HG03565 (cell line): ENCODE measurements around the gene MIDN.
A peak's percentile ranks its signal among the peaks of the same experiment; 100 is the strongest.
"Not testable (repeated sequence)": the region's sequence is repeated elsewhere in the genome, so short reads cannot be mapped to it uniquely, and the experiment has no call there.

Source experiments
- ATAC-seq: cut with Tn5 transposase; IDR thresholded peaks from one replicate; pipeline ENCODE4 v1.9.1; 2021; ENCODE audit warnings: mild to moderate bottlenecking, moderate library complexity; ENCODE audit not compliant: unreplicated experiment

MIDN gene

GRCh38 chr19:1248139-1248785 lies at the start of gene MIDN:
Gene MIDN, plus strand, starts transcription at chr19:1248583. Its CDS starts 1,714 bp downstream, at chr19:1250297.
- no peak for ATAC-seq

- ATAC-seq = no peak
These were observed 48.9 kb upstream of the MIDN start for GRCh38 chr19:1199531-1199930.

DNA sequence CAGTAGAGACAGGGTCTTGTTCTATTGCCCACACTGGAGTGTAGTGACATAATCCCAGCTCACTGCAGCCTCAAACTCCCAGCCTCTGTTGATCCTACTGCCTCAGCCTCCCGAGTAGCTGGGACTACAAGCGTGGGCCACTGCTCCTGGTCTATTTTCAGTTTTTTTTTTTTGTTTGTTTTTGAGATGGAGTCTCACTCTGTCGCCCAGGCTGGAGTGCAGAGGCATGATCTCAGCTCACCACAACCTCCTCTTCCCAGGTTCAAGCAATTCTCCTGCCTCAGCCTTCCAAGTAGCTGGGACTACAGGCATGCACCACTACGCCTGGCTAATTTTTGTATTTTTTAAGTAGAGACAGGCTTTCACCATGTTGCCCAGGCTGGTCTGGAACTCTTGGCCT lies 47.8 kb upstream of the MIDN start:
- not testable (repeated sequence) for ATAC-seq

DNA sequence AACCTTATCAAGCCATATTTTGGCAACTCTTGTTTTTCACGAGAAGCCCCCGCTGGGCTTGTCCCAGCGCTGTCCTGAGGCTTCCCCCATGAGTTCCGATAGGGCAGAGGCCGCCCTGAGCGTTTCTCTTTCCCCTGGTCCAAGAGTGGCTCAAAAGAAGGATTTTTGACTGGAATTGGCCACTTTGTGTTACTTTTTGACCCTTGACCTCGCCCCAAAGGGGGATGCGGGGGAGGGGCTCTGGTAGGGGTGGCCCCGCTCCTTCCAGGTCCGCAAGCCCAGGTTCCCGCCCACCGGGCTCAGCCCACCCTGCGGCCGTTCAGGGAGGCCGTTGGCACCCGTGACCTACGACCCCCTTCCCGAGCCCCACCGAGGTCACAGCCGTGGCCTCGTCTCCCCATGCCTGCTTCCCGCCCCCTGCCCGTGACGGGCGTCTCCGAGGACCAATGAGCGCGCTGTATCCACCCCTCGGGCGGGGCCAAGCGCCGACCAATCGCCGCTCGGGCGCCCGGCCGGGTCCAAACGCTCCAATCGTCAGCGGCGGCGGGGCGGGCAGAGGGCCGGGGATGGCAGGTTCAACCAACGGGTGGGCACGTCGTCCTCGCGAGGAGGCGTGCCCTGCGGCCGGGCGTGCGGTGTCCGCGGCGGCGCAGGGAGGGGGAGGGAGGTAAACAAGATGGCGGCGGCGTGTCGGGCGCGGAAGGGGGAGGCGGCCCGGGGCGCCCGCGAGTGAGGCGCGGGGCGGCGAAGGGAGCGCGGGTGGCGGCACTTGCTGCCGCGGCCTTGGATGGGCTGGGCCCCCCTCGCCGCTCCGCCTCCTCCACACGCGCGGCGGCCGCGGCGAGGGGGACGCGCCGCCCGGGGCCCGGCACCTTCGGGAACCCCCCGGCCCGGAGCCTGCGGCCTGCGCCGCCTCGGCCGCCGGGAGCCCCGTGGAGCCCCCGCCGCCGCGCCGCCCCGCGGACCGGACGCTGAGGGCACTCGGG lies 43.0 kb upstream of the MIDN start, which contains the start of gene STK11:
Gene STK11 (plus strand): TSS at position 665 of the 986 bp plus-strand sequence. CDS start 1,136 bp downstream, outside the sequence.
- peak; percentile 74 for ATAC-seq

DNA sequence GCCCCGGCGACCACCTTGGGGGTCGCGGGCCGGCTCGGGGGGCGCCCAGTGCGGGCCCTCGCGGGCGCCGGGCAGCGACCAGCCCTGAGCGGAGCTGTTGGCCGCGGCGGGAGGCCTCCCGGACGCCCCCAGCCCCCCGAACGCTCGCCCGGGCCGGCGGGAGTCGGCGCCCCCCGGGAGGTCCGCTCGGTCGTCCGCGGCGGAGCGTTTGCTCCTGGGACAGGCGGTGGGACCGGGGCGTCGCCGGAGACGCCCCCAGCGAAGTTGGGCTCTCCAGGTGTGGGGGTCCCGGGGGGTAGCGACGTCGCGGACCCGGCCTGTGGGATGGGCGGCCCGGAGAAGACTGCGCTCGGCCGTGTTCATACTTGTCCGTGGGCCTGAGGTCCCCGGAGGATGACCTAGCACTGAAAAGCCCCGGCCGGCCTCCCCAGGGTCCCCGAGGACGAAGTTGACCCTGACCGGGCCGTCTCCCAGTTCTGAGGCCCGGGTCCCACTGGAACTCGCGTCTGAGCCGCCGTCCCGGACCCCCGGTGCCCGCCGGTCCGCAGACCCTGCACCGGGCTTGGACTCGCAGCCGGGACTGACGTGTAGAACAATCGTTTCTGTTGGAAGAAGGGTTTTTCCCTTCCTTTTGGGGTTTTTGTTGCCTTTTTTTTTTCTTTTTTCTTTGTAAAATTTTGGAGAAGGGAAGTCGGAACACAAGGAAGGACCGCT lies 42.1 kb upstream of the MIDN start:
- ATAC-seq = no peak

DNA sequence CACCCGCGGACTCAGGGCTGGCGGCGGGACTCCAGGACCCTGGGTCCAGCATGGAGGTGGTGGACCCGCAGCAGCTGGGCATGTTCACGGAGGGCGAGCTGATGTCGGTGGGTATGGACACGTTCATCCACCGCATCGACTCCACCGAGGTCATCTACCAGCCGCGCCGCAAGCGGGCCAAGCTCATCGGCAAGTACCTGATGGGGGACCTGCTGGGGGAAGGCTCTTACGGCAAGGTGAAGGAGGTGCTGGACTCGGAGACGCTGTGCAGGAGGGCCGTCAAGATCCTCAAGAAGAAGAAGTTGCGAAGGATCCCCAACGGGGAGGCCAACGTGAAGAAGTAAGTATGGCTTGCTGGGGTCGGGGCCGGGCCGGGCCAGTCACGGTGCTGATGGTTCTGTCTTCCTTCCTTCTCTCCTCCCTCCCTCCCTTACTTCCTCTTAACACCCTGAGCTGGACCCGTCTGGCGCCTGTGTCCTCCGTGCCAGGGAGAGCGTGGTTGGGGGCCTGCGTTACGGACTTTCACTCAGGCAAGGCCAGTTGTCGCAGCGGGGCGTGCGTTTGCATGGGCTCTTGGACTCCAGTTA lies 41.4 kb upstream of the MIDN start:
- no peak for ATAC-seq

DNA sequence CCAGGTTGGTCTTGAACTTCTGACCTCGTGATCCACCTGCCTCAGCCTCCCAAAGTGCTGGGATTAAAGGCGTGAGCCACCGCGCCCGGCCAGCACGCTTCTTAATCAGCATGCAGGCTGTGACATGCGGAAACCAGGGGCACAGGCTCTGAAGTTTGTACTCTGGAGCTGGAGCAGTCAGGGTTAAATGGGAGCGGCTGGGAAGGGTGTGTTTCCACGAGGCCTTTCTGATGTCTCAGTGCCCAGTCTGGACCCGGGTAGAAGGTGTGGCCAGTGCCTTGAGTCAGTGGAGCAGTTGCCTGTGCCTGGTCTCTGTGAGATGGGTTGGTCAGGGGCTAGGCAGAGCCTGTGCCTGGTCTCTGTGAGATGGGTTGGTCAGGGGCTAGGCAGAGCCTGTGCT lies 39.6 kb upstream of the MIDN start:
- not testable (repeated sequence) for ATAC-seq

DNA sequence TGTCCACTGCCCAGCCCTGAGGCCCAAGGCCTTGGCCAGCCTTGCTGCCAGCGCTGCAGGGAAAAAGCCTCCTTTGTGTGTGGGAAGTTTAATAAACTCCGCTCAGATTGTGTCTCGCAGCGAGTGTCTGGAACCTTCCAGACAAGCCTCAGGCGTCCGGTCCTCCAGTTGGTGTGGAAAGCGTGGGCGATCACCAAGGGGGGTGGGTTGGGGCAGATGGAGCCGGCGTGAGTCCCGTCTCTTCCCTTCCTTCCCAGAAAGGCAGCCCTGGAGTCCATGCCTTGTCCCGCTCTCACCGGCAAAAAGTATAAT lies 38.2 kb upstream of the MIDN start:
- ATAC-seq = no peak

DNA sequence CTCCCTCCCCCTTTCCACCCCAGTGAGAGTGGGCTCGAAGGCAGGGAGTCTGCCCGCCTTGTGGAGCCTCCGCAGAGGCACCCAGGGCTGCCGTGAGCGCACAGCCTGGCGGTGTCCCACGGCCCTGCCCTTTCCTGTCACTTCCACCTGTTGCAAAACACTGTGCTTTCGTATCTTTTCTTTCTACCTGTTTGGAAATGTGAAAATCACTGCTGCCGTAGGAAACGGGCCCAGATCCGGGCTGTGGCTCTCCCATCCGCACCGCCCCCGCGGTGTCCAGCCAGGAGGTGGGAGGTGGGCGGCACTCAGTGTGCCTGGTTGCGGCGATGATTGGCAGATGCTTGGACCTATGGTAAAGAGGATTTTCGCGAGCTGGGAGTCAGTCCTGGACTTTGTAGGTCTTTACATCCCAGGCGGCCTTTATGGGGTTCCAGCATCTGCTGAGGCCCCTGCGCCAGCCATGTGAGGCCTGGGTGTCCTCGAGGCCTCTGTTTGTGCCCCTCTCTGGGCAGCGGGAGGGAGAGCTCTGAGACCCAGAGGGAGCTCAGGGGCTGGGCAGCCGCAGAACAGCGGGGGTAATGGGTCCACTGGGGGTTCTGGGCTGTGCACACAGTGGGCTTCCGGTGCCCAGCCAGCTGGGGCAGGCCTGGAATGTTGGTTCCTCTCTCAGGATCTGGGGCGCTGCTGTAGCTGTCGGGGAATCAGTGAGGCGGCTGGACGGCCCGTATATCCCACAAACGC lies 36.7 kb upstream of the MIDN start:
- ATAC-seq = no peak

DNA sequence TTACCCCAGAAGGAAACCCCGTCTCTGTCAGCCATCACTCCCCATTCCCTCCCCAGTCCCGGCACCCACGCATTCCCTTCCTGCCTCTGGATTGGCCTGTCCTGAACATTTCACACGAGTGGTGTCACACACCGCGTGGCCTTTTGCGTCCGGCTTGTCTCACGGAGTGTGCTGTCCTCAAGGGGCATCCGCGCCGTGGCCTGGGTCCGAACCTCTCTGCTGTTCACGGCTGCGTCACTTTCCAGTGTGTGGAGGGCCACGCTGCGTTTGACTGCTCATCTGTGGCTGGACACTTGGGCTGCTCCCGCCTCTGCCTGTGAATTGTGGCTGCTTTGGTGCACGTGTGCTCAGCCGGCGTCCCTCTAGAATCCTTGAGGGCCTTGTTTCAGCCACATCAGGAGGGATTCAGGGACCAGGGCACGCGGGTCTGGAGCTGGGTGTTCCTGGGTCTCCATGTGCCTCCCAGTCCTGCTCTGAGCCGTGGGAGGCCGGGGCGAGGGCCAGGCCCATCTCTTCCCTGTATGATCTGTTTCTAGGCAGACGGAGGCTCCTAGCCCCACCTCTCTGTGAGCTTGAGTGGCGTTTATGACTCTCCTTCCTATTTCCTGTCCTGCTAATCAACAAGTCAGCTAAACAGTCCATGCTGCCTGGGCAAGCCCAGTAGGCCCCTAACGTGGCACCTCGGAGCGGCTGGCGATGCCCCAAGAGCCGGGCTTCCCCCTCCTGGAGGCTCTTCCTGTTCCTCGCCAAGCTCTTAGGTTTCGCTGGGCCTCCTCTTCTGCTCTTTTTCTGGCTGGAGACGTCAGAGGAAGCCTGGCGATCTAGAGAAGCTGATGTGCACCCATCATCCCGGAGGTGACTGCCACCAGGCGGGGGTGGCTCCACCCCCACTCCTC lies 34.7 kb upstream of the MIDN start:
- no peak for ATAC-seq

- ATAC-seq = no peak
These were observed 34.0 kb upstream of the MIDN start for GRCh38 chr19:1214299-1214861.

GRCh38 chr19:1214862-1215731 lies 33.3 kb upstream of the MIDN start:
- ATAC-seq = no peak

DNA sequence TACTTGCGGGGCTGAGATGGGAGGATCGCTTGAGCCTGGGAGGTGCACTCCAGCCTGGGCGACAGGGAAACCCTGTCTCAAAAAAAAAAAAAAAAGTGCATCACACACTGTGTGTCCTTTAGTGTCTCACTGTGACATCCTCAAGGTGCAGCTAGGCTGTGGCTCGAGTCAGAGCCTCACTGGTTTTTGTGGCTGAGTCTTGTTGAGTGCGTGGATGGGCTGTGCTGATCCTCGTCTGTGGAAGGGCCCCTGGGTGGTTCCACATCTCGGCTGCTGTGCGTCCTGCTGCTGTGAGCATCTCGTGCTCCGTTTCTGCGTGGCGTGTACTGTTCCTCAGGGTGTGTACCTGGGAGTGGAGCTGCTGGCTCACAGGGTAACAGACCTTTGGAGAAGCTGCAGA lies 31.6 kb upstream of the MIDN start:
- no peak for ATAC-seq

- no peak for ATAC-seq
These were observed 31.0 kb upstream of the MIDN start for GRCh38 chr19:1217366-1217765.

- no peak for ATAC-seq
These were observed 29.4 kb upstream of the MIDN start for GRCh38 chr19:1218751-1219567.

- no peak for ATAC-seq
These were observed 28.5 kb upstream of the MIDN start for GRCh38 chr19:1219786-1220476.

DNA sequence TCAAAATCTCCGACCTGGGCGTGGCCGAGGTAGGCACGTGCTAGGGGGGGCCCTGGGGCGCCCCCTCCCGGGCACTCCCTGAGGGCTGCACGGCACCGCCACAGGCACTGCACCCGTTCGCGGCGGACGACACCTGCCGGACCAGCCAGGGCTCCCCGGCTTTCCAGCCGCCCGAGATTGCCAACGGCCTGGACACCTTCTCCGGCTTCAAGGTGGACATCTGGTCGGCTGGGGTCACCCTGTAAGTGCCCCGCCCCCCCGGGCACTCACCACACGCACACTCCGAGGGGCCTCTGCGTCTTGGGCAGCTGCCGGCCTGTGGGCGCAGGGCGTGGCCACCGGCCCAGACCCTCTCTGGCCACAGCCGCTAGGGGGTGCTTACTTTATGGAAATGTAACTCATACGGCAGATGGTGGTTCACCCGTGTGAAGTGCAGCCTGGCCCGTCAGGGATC lies 27.9 kb upstream of the MIDN start:
- ATAC-seq = no peak
